T-helper 9 cell (primary cell): ENCODE data around the gene ENPP6.

Experiments
- DNase-seq: peaks from one replicate; pipeline ENCODE4 v3.0.0-alpha.2; 2020

The ENPP6 gene

GRCh38 chr4:184188443-184189400, 29.0 kb downstream of the ENPP6 start:
- no peak for DNase-seq

GRCh38 chr4:184177271-184177670, 40.4 kb downstream of the ENPP6 start:
- DNase-seq: no peak

- no peak for DNase-seq
These were observed 42.8 kb downstream of the ENPP6 start for GRCh38 chr4:184174571-184175488.

- DNase-seq: no peak
These were observed 46.7 kb downstream of the ENPP6 start for GRCh38 chr4:184171011-184171410.

GRCh38 chr4:184169225-184169867, 48.3 kb downstream of the ENPP6 start:
- no peak for DNase-seq

GRCh38 chr4:184168406-184169019, 49.2 kb downstream of the ENPP6 start:
- DNase-seq: peak; percentile 32

- no peak for DNase-seq
These were observed 50.1 kb downstream of the ENPP6 start for GRCh38 chr4:184167576-184167975.

GRCh38 chr4:184166736-184167135, 50.9 kb downstream of the ENPP6 start:
- DNase-seq: no peak

- DNase-seq: no peak
These were observed 52.4 kb downstream of the ENPP6 start for GRCh38 chr4:184165291-184165690.

- DNase-seq: no peak
These were observed 53.9 kb downstream of the ENPP6 start for GRCh38 chr4:184163813-184164212.

- no peak for DNase-seq
These were observed 55.1 kb downstream of the ENPP6 start for GRCh38 chr4:184162596-184162995.

- no peak for DNase-seq
These were observed 60.4 kb downstream of the ENPP6 start for GRCh38 chr4:184157322-184157721.

- no peak for DNase-seq
These were observed 61.3 kb downstream of the ENPP6 start for GRCh38 chr4:184156163-184156920.

GRCh38 chr4:184154199-184154598, 63.5 kb downstream of the ENPP6 start:
- no peak for DNase-seq

GRCh38 chr4:184153781-184154180, 63.9 kb downstream of the ENPP6 start:
- no peak for DNase-seq

GRCh38 chr4:184151988-184152485, 65.6 kb downstream of the ENPP6 start:
- DNase-seq: no peak

- no peak for DNase-seq
These were observed 67.4 kb downstream of the ENPP6 start for GRCh38 chr4:184150102-184150839.

- no peak for DNase-seq
These were observed 68.7 kb downstream of the ENPP6 start for GRCh38 chr4:184148738-184149637.

- DNase-seq: no peak
These were observed 69.6 kb downstream of the ENPP6 start for GRCh38 chr4:184147858-184148737.
